ENCODE results near the gene TTYH1. TPM values are rescaled to one million over a fixed set of nuclear protein-coding genes. Genes with fewer than 3 reads are reported as not detected.

The TTYH1 gene
- total and polyA plus RNA-seq, 2 of the 8 experiments (the other 6 are each of a cell fraction or from before 2014, with no cell fraction given): 26.7 to 46.5 TPM

- TF ChIP-seq RBBP5 (IDR thresholded peaks at IDR 0.05; ENCODE audit: borderline replicate concordance, low read depth, low read length): 0 out of 2 replicates have a peak, but pooled peaks have one; percentile 67
- peak; percentile 56; the same call in 1 of the 2 replicates for TF ChIP-seq SP4 (IDR thresholded peaks at IDR 0.05; ENCODE audit: low read length)
- TF ChIP-seq NRF1 (IDR thresholded peaks at IDR 0.05; ENCODE audit: low read depth, low read length): no peak
- TF ChIP-seq ASH2L (IDR thresholded peaks at IDR 0.05; ENCODE audit: low read length): peak; percentile 94
- peak; percentile 79 for TF ChIP-seq CTBP2 (IDR thresholded peaks at IDR 0.05; ENCODE audit: borderline replicate concordance, insufficient read depth, insufficient read length, low read length)
- 0 out of 2 replicates have a peak, but pooled peaks have one; percentile 63 for TF ChIP-seq TEAD4 (IDR thresholded peaks at IDR 0.05; ENCODE audit: low read depth, low read length)
- peak; percentile 72; the same call in 1 of the 2 replicates for TF ChIP-seq POLR2AphosphoS5 (IDR thresholded peaks at IDR 0.05; ENCODE audit: low read depth, low read length)
- TF ChIP-seq TCF12 (IDR thresholded peaks at IDR 0.05; ENCODE audit: low read depth, low read length): 0 out of 2 replicates have a peak, but pooled peaks have one; percentile 4
- TF ChIP-seq PHF8 (conservative IDR thresholded peaks at IDR 0.05; ENCODE audit: low read depth, low read length): peak; percentile 38; the same call in 1 of the 2 replicates
- peak in 1 of 2 experiments; percentile 19; a peak in 2 of 4 replicates for TF ChIP-seq SIN3A (conservative IDR thresholded peaks at IDR 0.05 in 1 of 2, IDR thresholded peaks at IDR 0.05 in 1 of 2; ENCODE audit: low read depth in 1 of 2, low read length in 2 of 2)
- peak in 1 of 2 experiments; percentile 72; a peak in 1 of 3 replicates for TF ChIP-seq POLR2A (IDR thresholded peaks at IDR 0.05; ENCODE audit: control extremely low read depth in 1 of 2, low read depth in 2 of 2, low read length in 2 of 2)
- no peak for TF ChIP-seq RXRA (IDR thresholded peaks at IDR 0.05; ENCODE audit: insufficient read depth, low read depth, low read length)
- TF ChIP-seq SIX5 (IDR thresholded peaks at IDR 0.05; ENCODE audit: low read depth, low read length): no peak
- TF ChIP-seq EP300 (IDR thresholded peaks at IDR 0.05; ENCODE audit: borderline replicate concordance in 1 of 2, low read depth in 2 of 2, low read length in 2 of 2): peak in 1 of 2 experiments; percentile 73; a peak in 1 of 3 replicates
Measured at GRCh38 chr19:54420383-54421168, 5.3 kb downstream of the TTYH1 start (continued).

All from H1 (cell line).